Measurements from ENCODE around the gene NECAP2.

NECAP2 gene

DNA sequence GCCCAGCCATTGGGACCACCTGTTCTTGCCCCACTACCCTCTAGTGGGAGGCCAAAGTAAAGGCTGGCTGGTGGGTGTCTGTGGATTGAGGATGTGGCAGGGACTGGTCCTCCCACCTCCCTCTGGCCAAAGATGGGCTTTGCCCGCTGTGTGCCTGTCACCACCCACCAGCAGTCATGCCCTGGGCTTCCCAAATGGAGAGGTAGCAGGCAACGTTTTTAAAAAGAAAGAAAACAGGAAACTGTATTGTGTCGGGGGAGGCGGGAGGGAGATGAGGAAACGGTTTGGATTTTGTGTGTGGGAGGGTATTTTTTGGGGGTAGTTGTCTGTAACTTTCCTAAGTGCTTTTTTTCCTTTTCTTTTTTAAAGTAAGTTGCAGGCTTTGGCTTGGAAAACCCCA, 43.4 kb upstream of the NECAP2 start:
- H3K9me3 ChIP-seq (ENCODE audit: control extremely low read depth in 1 of 5, control insufficient read depth in 4 of 5, insufficient read depth in 2 of 5, low read depth in 1 of 5, low read length in 4 of 5): no peaks in the 10 kb centered on the region
- CTCF ChIA-PET: no interaction called here
- H3K27ac ChIP-seq (ENCODE audit: insufficient read depth in 1 of 2, low read depth in 1 of 2, low read length in 2 of 2, poor library complexity in 1 of 2, severe bottlenecking in 2 of 2): peak overlapping the region in 1 of 2 experiments; percentile 60
- H3K4me3 ChIP-seq (ENCODE audit: control insufficient read depth in 1 of 7, extremely low read depth in 1 of 7, insufficient read depth in 4 of 7, low read depth in 2 of 7, low read length in 6 of 7): peak overlapping the region in 2 of 7 experiments; percentile 16 to 28
- H3K27me3 ChIP-seq (replicated peaks in 2 of 5; ENCODE audit: control insufficient read depth in 4 of 5, insufficient read depth in 5 of 5, low read length in 4 of 5): no peaks in the 10 kb centered on the region
- 0% methylated on average over 2 of the region's 5 CpGs for WGBS (ENCODE audit: insufficient coverage)
- H3K36me3 ChIP-seq (ENCODE audit: control insufficient read depth in 4 of 4, insufficient read depth in 4 of 4, low read length in 3 of 4): peaks cover 11 to 75% (median 48%) of the 10 kb centered on the region in 4 experiments
- H3K4me1 ChIP-seq (ENCODE audit: control extremely low read depth in 1 of 4, control insufficient read depth in 4 of 4, insufficient read depth in 4 of 4, low read length in 3 of 4): peaks cover 0 to 14% (median 9%) of the 10 kb centered on the region in 4 experiments
- DNase-seq: peak in 2 of 3 donors; percentile 9 to 10
- POLR2A ChIA-PET: interaction anchor here (0.7 kb wide), 1 partner anchor 12 kb away, joined by 3 read pairs; no protein-coding TSS in a partner anchor

DNA sequence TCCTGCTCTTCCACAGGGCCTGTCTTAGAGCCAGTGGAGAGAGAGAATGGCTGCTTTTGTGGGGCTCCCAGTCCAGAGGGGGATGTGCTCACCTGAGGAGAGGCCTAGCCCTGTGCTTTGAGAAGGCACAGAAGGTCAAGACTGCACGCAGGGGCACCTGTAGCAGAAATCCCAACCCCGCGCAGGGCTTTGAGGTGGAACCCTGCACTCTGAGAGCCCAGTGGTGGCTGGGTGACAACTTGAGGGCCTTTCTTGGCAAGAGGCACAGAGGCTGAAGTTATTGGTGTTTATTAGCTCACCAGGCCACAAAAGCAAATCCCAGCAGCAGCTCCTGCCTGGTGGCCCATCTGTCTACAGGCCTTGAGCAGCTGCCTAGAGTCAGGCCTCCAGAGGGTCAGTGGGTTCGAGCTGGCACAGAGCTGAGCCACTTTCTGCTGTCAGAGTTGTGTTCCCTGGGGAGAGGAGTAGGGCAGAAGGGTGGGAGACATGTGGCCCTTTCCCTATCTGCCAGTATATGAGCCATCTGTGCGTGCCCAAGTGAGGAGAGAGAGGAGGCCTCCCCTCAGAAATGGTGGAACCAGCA, 42.1 kb upstream of the NECAP2 start:
- Histone ChIP-seq H3K4me3 (ENCODE audit: control insufficient read depth in 1 of 7, extremely low read depth in 1 of 7, insufficient read depth in 4 of 7, low read depth in 2 of 7, low read length in 6 of 7) (no peak overlapping the region), H3K27ac (ENCODE audit: insufficient read depth in 1 of 2, low read depth in 1 of 2, low read length in 2 of 2, poor library complexity in 1 of 2, severe bottlenecking in 2 of 2) (no peak overlapping the region), H3K36me3 (ENCODE audit: control insufficient read depth in 4 of 4, insufficient read depth in 4 of 4, low read length in 3 of 4) (peaks cover 9 to 64% (median 45%) of the 10 kb centered on the region in 4 experiments), H3K4me1 (ENCODE audit: control extremely low read depth in 1 of 4, control insufficient read depth in 4 of 4, insufficient read depth in 4 of 4, low read length in 3 of 4) (peaks cover 0 to 13% (median 8%) of the 10 kb centered on the region in 4 experiments), H3K9me3 (ENCODE audit: control extremely low read depth in 1 of 5, control insufficient read depth in 4 of 5, insufficient read depth in 2 of 5, low read depth in 1 of 5, low read length in 4 of 5) (no peaks in the 10 kb centered on the region), H3K27me3 (replicated peaks in 2 of 5; ENCODE audit: control insufficient read depth in 4 of 5, insufficient read depth in 5 of 5, low read length in 4 of 5) (no peaks in the 10 kb centered on the region)
- no peak for DNase-seq
- WGBS (ENCODE audit: insufficient coverage): 100% methylated on average over 5 of the region's 5 CpGs
- ChIA-PET POLR2A (no interaction called here), CTCF (interaction anchor here (1.1 kb wide), 1 partner anchor 47 kb away, joined by 3 read pairs; no protein-coding TSS in a partner anchor)

DNA sequence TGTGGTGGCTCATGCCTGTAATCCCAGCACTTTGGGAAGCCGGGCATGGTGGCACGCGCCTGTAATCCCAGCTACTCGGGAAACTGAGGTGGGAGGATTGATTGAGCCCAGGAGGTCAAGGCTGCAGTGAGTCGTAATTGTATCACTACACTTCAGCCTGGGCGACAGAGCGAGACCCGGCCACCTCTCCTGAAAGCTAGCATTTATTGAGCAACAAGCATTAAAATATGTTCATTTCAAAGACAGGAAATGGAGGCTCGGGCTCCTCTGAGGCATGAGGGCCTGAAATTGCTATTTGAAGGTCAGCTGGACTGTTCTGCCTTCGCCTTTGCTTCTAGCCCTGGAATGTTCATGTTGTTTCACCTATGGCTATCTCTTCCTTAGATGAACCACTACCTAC, 37.8 kb upstream of the NECAP2 start:
- Histone ChIP-seq H3K36me3 (ENCODE audit: control insufficient read depth in 4 of 4, insufficient read depth in 4 of 4, low read length in 3 of 4) (peaks cover 6 to 26% (median 15%) of the 10 kb centered on the region in 4 experiments), H3K27me3 (replicated peaks in 2 of 5; ENCODE audit: control insufficient read depth in 4 of 5, insufficient read depth in 5 of 5, low read length in 4 of 5) (no peaks in the 10 kb centered on the region), H3K9me3 (ENCODE audit: control extremely low read depth in 1 of 5, control insufficient read depth in 4 of 5, insufficient read depth in 2 of 5, low read depth in 1 of 5, low read length in 4 of 5) (no peaks in the 10 kb centered on the region), H3K27ac (ENCODE audit: insufficient read depth in 1 of 2, low read depth in 1 of 2, low read length in 2 of 2, poor library complexity in 1 of 2, severe bottlenecking in 2 of 2) (no peak overlapping the region), H3K4me3 (ENCODE audit: control insufficient read depth in 1 of 7, extremely low read depth in 1 of 7, insufficient read depth in 4 of 7, low read depth in 2 of 7, low read length in 6 of 7) (no peak overlapping the region), H3K4me1 (ENCODE audit: control extremely low read depth in 1 of 4, control insufficient read depth in 4 of 4, insufficient read depth in 4 of 4, low read length in 3 of 4) (no peaks in the 10 kb centered on the region)
- CTCF ChIA-PET: interaction anchor here (1.3 kb wide), 1 partner anchor 167 kb away, joined by 3 read pairs; no protein-coding TSS in a partner anchor
- POLR2A ChIA-PET: no interaction called here
- no peak for DNase-seq
- 93% methylated on average over 10 of the region's 10 CpGs for WGBS (ENCODE audit: insufficient coverage)

DNA sequence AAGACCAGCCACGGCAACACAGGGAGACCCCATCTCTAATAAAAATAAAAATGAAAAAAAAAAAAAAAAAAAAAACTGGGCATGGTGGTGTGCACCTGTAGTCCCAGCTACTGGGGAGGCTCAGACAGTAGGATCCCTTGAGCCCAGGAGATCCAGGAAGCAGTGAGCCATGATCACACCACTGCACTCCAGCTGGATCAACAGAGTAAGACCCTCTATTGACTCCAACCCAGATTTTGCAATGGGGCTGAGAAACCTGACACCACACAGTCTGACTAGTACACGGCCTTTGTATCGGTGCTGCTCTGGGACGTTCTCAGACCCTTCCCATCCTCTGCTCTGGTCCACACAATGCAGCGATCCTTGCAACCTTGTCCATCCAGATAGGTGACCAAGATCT, 35.1 kb upstream of the NECAP2 start:
- 96% methylated on average over 4 of the region's 5 CpGs for WGBS (ENCODE audit: insufficient coverage)
- Histone ChIP-seq H3K36me3 (ENCODE audit: control insufficient read depth in 4 of 4, insufficient read depth in 4 of 4, low read length in 3 of 4) (peaks cover 0 to 5% (median 1%) of the 10 kb centered on the region in 4 experiments), H3K27me3 (replicated peaks in 2 of 5; ENCODE audit: control insufficient read depth in 4 of 5, insufficient read depth in 5 of 5, low read length in 4 of 5) (no peaks in the 10 kb centered on the region), H3K9me3 (ENCODE audit: control extremely low read depth in 1 of 5, control insufficient read depth in 4 of 5, insufficient read depth in 2 of 5, low read depth in 1 of 5, low read length in 4 of 5) (no peaks in the 10 kb centered on the region), H3K27ac (ENCODE audit: insufficient read depth in 1 of 2, low read depth in 1 of 2, low read length in 2 of 2, poor library complexity in 1 of 2, severe bottlenecking in 2 of 2) (no peak overlapping the region), H3K4me3 (ENCODE audit: control insufficient read depth in 1 of 7, extremely low read depth in 1 of 7, insufficient read depth in 4 of 7, low read depth in 2 of 7, low read length in 6 of 7) (no peak overlapping the region), H3K4me1 (ENCODE audit: control extremely low read depth in 1 of 4, control insufficient read depth in 4 of 4, insufficient read depth in 4 of 4, low read length in 3 of 4) (no peaks in the 10 kb centered on the region)
- ChIA-PET POLR2A (no interaction called here), CTCF (interaction anchor here (0.6 to 1.6 kb wide), 2 partner anchors 11 to 28 kb away, joined by 3 to 4 read pairs; no protein-coding TSS in a partner anchor)
- DNase-seq: no peak

GRCh38 chr1:16406868-16407267, 33.7 kb upstream of the NECAP2 start:
- ChIA-PET CTCF (no interaction called here), POLR2A (no interaction called here)
- no peak overlapping the region for H3K4me3 ChIP-seq (ENCODE audit: control insufficient read depth in 1 of 7, extremely low read depth in 1 of 7, insufficient read depth in 4 of 7, low read depth in 2 of 7, low read length in 6 of 7)
- WGBS (ENCODE audit: insufficient coverage): 100% methylated on average over 8 of the region's 9 CpGs
- no peaks in the 10 kb centered on the region for H3K27me3 ChIP-seq (replicated peaks in 2 of 5; ENCODE audit: control insufficient read depth in 4 of 5, insufficient read depth in 5 of 5, low read length in 4 of 5)
- H3K27ac ChIP-seq (ENCODE audit: insufficient read depth in 1 of 2, low read depth in 1 of 2, low read length in 2 of 2, poor library complexity in 1 of 2, severe bottlenecking in 2 of 2): no peak overlapping the region
- H3K36me3 ChIP-seq (ENCODE audit: control insufficient read depth in 4 of 4, insufficient read depth in 4 of 4, low read length in 3 of 4): peaks cover 0 to 3% (median 0%) of the 10 kb centered on the region in 4 experiments
- H3K9me3 ChIP-seq (ENCODE audit: control extremely low read depth in 1 of 5, control insufficient read depth in 4 of 5, insufficient read depth in 2 of 5, low read depth in 1 of 5, low read length in 4 of 5): no peaks in the 10 kb centered on the region
- DNase-seq: no peak
- no peaks in the 10 kb centered on the region for H3K4me1 ChIP-seq (ENCODE audit: control extremely low read depth in 1 of 4, control insufficient read depth in 4 of 4, insufficient read depth in 4 of 4, low read length in 3 of 4)

- Histone ChIP-seq H3K4me3 (ENCODE audit: control insufficient read depth in 1 of 7, extremely low read depth in 1 of 7, insufficient read depth in 4 of 7, low read depth in 2 of 7, low read length in 6 of 7) (no peak overlapping the region), H3K27ac (ENCODE audit: insufficient read depth in 1 of 2, low read depth in 1 of 2, low read length in 2 of 2, poor library complexity in 1 of 2, severe bottlenecking in 2 of 2) (no peak overlapping the region), H3K4me1 (ENCODE audit: control extremely low read depth in 1 of 4, control insufficient read depth in 4 of 4, insufficient read depth in 4 of 4, low read length in 3 of 4) (no peaks in the 10 kb centered on the region), H3K36me3 (ENCODE audit: control insufficient read depth in 4 of 4, insufficient read depth in 4 of 4, low read length in 3 of 4) (no peaks in the 10 kb centered on the region), H3K27me3 (replicated peaks in 2 of 5; ENCODE audit: control insufficient read depth in 4 of 5, insufficient read depth in 5 of 5, low read length in 4 of 5) (no peaks in the 10 kb centered on the region), H3K9me3 (ENCODE audit: control extremely low read depth in 1 of 5, control insufficient read depth in 4 of 5, insufficient read depth in 2 of 5, low read depth in 1 of 5, low read length in 4 of 5) (no peaks in the 10 kb centered on the region)
- WGBS (ENCODE audit: insufficient coverage): 96% methylated on average over 14 of the region's 25 CpGs
- DNase-seq: no peak
- POLR2A ChIA-PET: no interaction called here
- CTCF ChIA-PET: no interaction called here
These were observed 30.9 kb upstream of the NECAP2 start for GRCh38 chr1:16409536-16410152.

- no peaks in the 10 kb centered on the region for H3K27me3 ChIP-seq (replicated peaks in 2 of 5; ENCODE audit: control insufficient read depth in 4 of 5, insufficient read depth in 5 of 5, low read length in 4 of 5)
- H3K27ac ChIP-seq (ENCODE audit: insufficient read depth in 1 of 2, low read depth in 1 of 2, low read length in 2 of 2, poor library complexity in 1 of 2, severe bottlenecking in 2 of 2): no peak overlapping the region
- WGBS (ENCODE audit: insufficient coverage): 100% methylated on average over 5 of the region's 5 CpGs
- POLR2A ChIA-PET: interaction anchor here (0.6 kb wide), 1 partner anchor 666 kb away, joined by 3 read pairs; no protein-coding TSS in a partner anchor
- no peaks in the 10 kb centered on the region for H3K4me1 ChIP-seq (ENCODE audit: control extremely low read depth in 1 of 4, control insufficient read depth in 4 of 4, insufficient read depth in 4 of 4, low read length in 3 of 4)
- no peak for DNase-seq
- no peaks in the 10 kb centered on the region for H3K9me3 ChIP-seq (ENCODE audit: control extremely low read depth in 1 of 5, control insufficient read depth in 4 of 5, insufficient read depth in 2 of 5, low read depth in 1 of 5, low read length in 4 of 5)
- CTCF ChIA-PET: no interaction called here
- H3K4me3 ChIP-seq (ENCODE audit: control insufficient read depth in 1 of 7, extremely low read depth in 1 of 7, insufficient read depth in 4 of 7, low read depth in 2 of 7, low read length in 6 of 7): no peak overlapping the region
- no peaks in the 10 kb centered on the region for H3K36me3 ChIP-seq (ENCODE audit: control insufficient read depth in 4 of 4, insufficient read depth in 4 of 4, low read length in 3 of 4)
These were observed 29.7 kb upstream of the NECAP2 start for GRCh38 chr1:16410803-16411202.

All from common myeloid progenitor, CD34-positive (primary cell).